Neural crest cell (in vitro differentiated cells): Measurements from ENCODE around the gene IGF2R. TPM values are rescaled to one million over a fixed set of nuclear protein-coding genes. Genes with fewer than 3 reads are reported as not detected.
A peak's percentile ranks its signal among the peaks of the same experiment; 100 is the strongest.
"Not testable (repeated sequence)": the region's sequence is repeated elsewhere in the genome, so short reads cannot be mapped to it uniquely, and the experiment has no call there.

ENCODE experiments used
- DNase-seq: peaks from one replicate; pipeline ENCODE4 v3.0.0; 2021; ENCODE audit warnings: low read depth, mixed read lengths, low spot score
- H3K27ac Mint-ChIP-seq: one replicate; pipeline ENCODE4 v1.8.0; 2021; ENCODE audit warnings: mild to moderate bottlenecking, mixed read lengths; ENCODE audit not compliant: unreplicated experiment
- H3K27me3 Mint-ChIP-seq: 2 replicates; pipeline ENCODE4 v1.8.0; 2021; ENCODE audit warnings: low read depth, mild to moderate bottlenecking, mixed read lengths
- H3K36me3 Mint-ChIP-seq: 2 replicates; pipeline ENCODE4 v1.8.0; 2021; ENCODE audit warnings: low read depth, mild to moderate bottlenecking, mixed read lengths
- H3K4me1 Mint-ChIP-seq: 2 replicates; pipeline ENCODE4 v1.8.0; 2021; ENCODE audit warnings: mixed read lengths
- H3K4me3 Mint-ChIP-seq: one replicate; pipeline ENCODE4 v1.8.0; 2021; ENCODE audit warnings: mild to moderate bottlenecking, mixed read lengths
- H3K9me3 Mint-ChIP-seq: 2 replicates; pipeline ENCODE4 v1.8.0; 2021; ENCODE audit warnings: mixed read lengths
- CTCF ChIP-seq: fragments of 200-600 bp; sonication (generic); conservative IDR thresholded peaks from 2 replicates; pipeline ENCODE4 v1.5.0; 2021; ENCODE audit warnings: antibody characterized with exemption, mild to moderate bottlenecking
- total RNA-seq: library from RNA; stranded (reverse); gene quantifications from 2 replicates; pipeline ENCODE4 v1.2.1, GENCODE V29; 2021

Gene IGF2R
- total RNA-seq, 1 donor from 2014 or later: 97.3 TPM

- no peaks in the 10 kb centered on the region for H3K4me1 Mint-ChIP-seq
- DNase-seq: no peak
- no peak overlapping the region for H3K27ac Mint-ChIP-seq
- no peak for TF ChIP-seq CTCF
- no peak overlapping the region for H3K4me3 Mint-ChIP-seq
- no peaks in the 10 kb centered on the region for H3K27me3 Mint-ChIP-seq
- H3K36me3 Mint-ChIP-seq: peaks cover 40% of the 10 kb centered on the region
- H3K9me3 Mint-ChIP-seq: no peaks in the 10 kb centered on the region
These were observed 141.8 kb downstream of the IGF2R start for GRCh38 chr6:160110586-160111123.

- Mint-ChIP-seq H3K4me1 (no peaks in the 10 kb centered on the region), H3K4me3 (no peak overlapping the region), H3K27me3 (no peaks in the 10 kb centered on the region), H3K27ac (peak overlapping the region; percentile 50), H3K36me3 (peaks cover 38% of the 10 kb centered on the region), H3K9me3 (no peaks in the 10 kb centered on the region)
- DNase-seq: no peak
- no peak for TF ChIP-seq CTCF
These were observed 142.9 kb downstream of the IGF2R start for GRCh38 chr6:160111806-160112205.

- peaks cover 41% of the 10 kb centered on the region for H3K36me3 Mint-ChIP-seq
- H3K9me3 Mint-ChIP-seq: peaks cover under 1% of the 10 kb centered on the region
- no peaks in the 10 kb centered on the region for H3K27me3 Mint-ChIP-seq
- no peaks in the 10 kb centered on the region for H3K4me1 Mint-ChIP-seq
- peak overlapping the region; percentile 16 for H3K4me3 Mint-ChIP-seq
- no peak for TF ChIP-seq CTCF
- no peak for DNase-seq
- H3K27ac Mint-ChIP-seq: peak overlapping the region; percentile 71
These were observed 143.9 kb downstream of the IGF2R start for GRCh38 chr6:160112628-160113299.

GRCh38 chr6:160114536-160114935, 145.7 kb downstream of the IGF2R start:
- DNase-seq, H3K9me3 Mint-ChIP-seq, H3K27me3 Mint-ChIP-seq, H3K4me3 Mint-ChIP-seq, H3K4me1 Mint-ChIP-seq, H3K27ac Mint-ChIP-seq: not testable (repeated sequence)
- peaks cover 45% of the 10 kb centered on the region for H3K36me3 Mint-ChIP-seq

GRCh38 chr6:160115421-160115820, 146.5 kb downstream of the IGF2R start:
- Mint-ChIP-seq H3K4me1 (peaks cover 14% of the 10 kb centered on the region), H3K27me3 (no peaks in the 10 kb centered on the region), H3K27ac (peak overlapping the region; percentile 50), H3K36me3 (peaks cover 42% of the 10 kb centered on the region), H3K9me3 (peaks cover 3% of the 10 kb centered on the region), H3K4me3 (no peak overlapping the region)
- no peak for TF ChIP-seq CTCF
- DNase-seq: no peak

GRCh38 chr6:160116411-160116810, 147.5 kb downstream of the IGF2R start:
- Mint-ChIP-seq H3K27me3 (no peaks in the 10 kb centered on the region), H3K36me3 (peaks cover 42% of the 10 kb centered on the region), H3K9me3 (peaks cover 3% of the 10 kb centered on the region), H3K27ac (no peak overlapping the region), H3K4me3 (no peak overlapping the region), H3K4me1 (peaks cover 14% of the 10 kb centered on the region)
- no peak for TF ChIP-seq CTCF
- no peak for DNase-seq
